ENCODE data around the gene ITPKC.
"Not testable (repeated sequence)": the region's sequence is repeated elsewhere in the genome, so short reads cannot be mapped to it uniquely, and the experiment has no call there.

Gene ITPKC

DNA sequence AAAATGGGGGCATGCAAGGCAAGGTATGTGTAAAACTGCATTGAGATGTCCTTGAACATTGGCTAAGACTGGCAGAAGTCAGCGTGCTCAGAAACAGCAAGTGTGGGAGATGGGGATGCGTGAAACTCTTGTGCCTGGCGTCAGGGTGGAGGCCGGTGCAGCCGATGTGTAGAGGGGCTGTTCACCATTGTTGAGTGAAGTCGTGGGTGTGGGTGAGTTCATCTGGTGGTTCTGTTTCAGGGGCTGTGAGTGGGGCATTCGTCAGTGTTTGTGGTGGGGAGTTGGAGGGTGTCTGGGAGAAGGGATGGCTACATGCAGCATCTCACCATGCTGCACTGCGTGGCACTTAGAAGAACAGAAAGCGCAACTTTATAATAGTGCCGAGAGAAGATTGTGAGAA is 47.1 kb downstream of the ITPKC start:
- no peak for DNase-seq (ENCODE audit: low read depth in 3 of 3)

GRCh38 chr19:40766385-40766784 is 49.5 kb downstream of the ITPKC start:
- DNase-seq (ENCODE audit: low read depth in 3 of 3) = not testable (repeated sequence)

GRCh38 chr19:40768869-40769268 is 52.0 kb downstream of the ITPKC start:
- DNase-seq (ENCODE audit: low read depth in 3 of 3) = no peak

GRCh38 chr19:40771101-40771862 is 54.4 kb downstream of the ITPKC start:
- DNase-seq (ENCODE audit: low read depth in 3 of 3) = not testable (repeated sequence)

GRCh38 chr19:40774916-40775631 is 58.2 kb downstream of the ITPKC start, which contains the start of gene MIA:
Gene MIA, plus strand, starts transcription at chr19:40775521. Its CDS starts 22 bp downstream, at chr19:40775543.
- no peak for DNase-seq (ENCODE audit: low read depth in 3 of 3)

DNA sequence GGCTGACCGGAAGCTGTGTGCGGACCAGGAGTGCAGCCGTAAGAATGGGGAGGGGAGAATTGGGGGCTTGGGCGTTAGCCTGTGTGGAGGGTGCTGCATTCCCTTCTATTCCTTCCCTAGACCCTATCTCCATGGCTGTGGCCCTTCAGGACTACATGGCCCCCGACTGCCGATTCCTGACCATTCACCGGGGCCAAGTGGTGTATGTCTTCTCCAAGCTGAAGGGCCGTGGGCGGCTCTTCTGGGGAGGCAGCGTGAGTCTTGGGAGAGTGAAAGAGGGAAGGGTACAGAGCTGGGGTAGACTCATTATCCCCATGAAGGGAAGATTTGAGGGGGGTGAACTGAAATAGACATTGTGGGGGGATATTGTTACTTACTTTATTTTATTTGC is 58.7 kb downstream of the ITPKC start:
- no peak for DNase-seq (ENCODE audit: low read depth in 3 of 3)

- no peak for DNase-seq (ENCODE audit: low read depth in 3 of 3)
Measured at GRCh38 chr19:40776364-40776763, 59.5 kb downstream of the ITPKC start.

- peak; percentile 57 to 81 (median 79) for DNase-seq (ENCODE audit: low read depth in 3 of 3)
Measured at GRCh38 chr19:40776932-40777644, 60.2 kb downstream of the ITPKC start.

GRCh38 chr19:40777645-40777936 is 60.7 kb downstream of the ITPKC start:
- no peak for DNase-seq (ENCODE audit: low read depth in 3 of 3)

DNA sequence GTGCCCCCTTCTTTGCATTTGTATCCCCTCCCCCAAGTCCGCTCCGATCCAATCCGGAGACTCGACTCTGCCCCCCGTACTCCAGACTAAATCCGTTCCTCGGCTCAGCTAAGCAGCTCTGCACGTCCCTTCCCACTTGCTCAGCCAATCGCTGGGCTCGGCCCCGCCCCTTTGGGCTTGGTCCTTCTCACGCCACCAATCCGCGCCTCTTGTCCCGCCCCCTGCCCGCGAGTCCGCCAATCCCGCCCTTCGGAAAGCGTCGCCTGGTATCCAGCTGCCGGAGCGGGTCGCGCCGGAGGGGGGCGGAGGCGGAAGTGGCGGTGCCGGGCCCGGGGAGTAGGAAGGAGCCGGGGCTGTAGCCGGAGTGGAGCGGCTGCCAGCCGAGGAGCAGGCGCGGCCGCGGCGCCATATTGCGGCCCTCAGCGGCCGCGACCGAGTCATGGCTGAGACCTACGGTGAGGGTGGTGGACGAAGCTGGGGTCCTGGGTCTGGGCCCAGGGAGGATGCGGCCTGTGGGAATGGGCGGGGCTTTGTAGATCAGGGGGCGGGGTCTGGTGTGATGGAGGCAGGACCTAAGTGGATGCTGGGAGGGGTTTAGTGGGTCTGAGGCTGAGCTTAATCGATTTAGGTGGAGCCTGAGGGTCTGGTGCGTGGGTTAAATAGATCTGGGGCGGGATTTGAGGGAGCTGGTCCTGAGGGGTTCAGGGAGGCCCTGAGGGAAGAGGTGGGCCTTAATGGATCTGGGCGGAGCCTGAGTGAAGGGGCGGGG is 61.2 kb downstream of the ITPKC start, which contains the start of gene RAB4B:
Gene RAB4B, plus strand, starts transcription at position 311 of the 769 bp plus-strand sequence. Its CDS starts 129 bp downstream, at position 440.
- DNase-seq (ENCODE audit: low read depth in 3 of 3) = peak; percentile 99 to 100 (median 100)

DNA sequence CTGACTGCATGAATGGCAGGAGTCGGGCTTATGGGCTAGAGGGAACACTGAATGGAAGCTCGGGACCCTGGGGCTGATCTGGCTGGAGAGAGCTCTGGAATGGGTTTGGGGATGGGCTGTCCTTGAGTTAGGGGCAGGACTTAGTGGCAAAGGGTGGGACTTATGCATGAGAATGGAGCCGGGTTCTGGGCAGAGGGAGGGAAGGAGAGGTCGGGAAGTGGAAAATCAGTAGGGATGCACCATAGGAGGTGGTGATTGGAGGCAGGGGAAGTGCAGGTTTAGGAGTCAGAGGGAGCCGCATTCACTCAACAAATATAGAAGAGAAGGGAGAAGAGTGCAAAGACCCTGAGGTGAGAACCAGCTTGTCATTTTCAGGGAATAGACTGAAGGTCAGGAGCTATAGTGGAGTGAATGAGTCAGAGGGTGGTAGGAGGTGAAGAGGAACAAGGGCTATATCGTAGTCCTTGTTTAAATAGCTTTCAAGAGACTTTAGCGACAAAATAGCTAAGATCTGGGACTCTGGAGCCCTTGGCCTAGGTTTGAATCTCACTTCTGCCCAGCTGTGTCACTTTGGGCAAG is 61.9 kb downstream of the ITPKC start:
- DNase-seq (ENCODE audit: low read depth in 3 of 3) = no peak

GRCh38 chr19:40780582-40780981 is 63.7 kb downstream of the ITPKC start:
- no peak for DNase-seq (ENCODE audit: low read depth in 3 of 3)

DNA sequence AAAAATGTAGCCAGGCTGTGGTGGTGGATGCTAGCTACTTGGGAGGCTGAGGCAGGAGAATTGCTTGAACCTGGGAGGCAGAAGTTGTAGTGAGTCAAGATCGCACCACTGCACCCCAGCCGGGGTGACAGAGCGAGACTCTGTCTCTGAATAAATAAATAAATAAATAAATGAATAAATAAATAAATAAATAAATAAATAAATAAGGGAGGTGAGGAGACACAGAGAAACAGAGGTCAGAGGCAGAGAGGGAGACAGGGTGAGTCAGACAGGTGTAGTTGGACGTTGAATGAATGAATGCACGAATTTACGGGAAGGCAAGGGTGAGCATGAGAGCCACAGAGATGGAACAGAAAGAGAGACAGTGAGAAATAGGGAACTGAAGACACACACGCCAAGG is 64.2 kb downstream of the ITPKC start:
- DNase-seq (ENCODE audit: low read depth in 3 of 3) = no peak

DNA sequence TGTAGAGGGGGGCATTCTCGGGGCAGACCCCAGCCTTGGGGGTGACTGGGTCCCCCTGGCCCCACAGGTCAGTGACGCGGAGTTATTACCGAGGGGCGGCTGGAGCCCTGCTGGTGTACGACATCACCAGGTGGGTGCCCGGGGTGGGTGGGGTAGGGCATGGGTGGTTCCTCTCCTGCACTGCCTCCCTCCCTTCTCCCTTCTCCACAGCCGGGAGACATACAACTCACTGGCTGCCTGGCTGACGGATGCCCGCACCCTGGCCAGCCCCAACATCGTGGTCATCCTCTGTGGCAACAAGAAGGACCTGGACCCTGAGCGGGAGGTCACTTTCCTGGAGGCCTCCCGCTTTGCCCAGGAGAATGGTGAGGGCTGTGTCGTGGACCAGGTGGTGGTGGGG is 66.8 kb downstream of the ITPKC start:
- no peak for DNase-seq (ENCODE audit: low read depth in 3 of 3)

GRCh38 chr19:40784146-40784545 is 67.2 kb downstream of the ITPKC start:
- DNase-seq (ENCODE audit: low read depth in 3 of 3) = not testable (repeated sequence)

DNA sequence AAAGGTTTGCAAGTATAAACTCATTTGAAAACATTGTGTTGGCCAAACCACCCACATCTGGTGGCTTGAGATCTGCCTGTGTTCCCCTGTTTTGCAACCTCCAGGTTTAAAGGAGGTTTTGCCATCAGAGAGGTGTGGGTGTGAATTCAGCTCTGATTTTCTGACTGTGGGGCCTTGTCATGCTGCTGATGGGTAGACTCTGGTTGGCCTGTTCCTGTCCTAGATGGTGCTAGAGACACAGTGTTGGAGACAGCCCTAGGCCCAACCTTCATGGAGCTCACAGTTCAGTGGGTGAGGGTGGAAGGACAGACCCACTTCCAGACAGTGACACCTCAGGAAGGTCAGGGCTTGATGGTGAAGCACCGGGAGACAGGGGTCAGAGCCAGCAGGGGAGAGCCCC is 68.6 kb downstream of the ITPKC start:
- DNase-seq (ENCODE audit: low read depth in 3 of 3) = no peak

DNA sequence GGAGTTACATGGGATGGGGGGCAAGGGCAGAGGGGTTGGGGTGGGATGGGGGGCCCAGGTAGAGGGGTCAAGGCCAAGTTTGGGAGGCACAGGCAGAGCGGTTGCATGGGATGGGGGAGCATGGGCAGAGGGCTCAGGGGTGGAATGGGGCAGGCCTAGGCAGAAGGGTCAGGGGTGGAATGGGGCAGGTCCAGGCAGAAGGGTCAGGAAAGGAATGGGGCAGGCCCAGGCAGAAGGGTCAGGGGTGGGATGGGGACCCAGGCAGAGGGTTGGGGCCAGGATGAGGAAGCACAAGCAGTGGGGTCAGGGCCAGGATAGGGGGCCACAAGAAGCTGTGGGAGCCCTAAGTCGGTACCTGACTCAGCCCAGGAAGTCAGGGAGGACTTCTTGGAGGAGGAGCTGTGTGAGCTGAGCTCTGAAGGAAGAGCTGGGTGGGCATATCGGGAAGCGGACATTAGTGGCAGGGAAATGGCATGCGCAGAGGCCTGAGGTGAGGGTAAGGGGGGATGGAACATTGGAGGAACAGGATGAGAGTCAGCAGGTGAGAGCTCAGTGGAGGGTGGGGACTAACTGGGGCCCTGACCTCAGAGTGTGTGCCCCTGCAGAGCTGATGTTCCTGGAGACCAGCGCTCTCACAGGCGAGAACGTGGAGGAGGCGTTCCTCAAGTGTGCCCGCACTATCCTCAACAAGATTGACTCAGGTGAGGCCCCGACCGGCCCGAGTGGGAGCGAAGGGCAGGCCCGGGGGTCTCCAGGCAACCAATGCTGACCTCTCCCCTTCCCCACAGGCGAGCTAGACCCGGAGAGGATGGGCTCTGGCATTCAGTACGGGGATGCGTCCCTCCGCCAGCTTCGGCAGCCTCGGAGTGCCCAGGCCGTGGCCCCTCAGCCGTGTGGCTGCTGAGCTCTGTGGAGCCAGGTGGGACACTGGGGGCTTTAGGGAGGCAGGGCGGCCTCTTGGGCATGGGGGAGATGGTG is 69.4 kb downstream of the ITPKC start:
- DNase-seq (ENCODE audit: low read depth in 3 of 3) = no peak
